GM12872 (cell line): ENCODE results near the gene ERAP2.

Experiments used
- TF ChIP-seq, protein P1 (sequence below): IDR thresholded peaks from 3 replicates; pipeline ENCODE4 v1.5.1; 2011; ENCODE audit warnings: low read depth, mild to moderate bottlenecking, low read length, moderate library complexity; ENCODE audit not compliant: insufficient read depth

Gene ERAP2

DNA sequence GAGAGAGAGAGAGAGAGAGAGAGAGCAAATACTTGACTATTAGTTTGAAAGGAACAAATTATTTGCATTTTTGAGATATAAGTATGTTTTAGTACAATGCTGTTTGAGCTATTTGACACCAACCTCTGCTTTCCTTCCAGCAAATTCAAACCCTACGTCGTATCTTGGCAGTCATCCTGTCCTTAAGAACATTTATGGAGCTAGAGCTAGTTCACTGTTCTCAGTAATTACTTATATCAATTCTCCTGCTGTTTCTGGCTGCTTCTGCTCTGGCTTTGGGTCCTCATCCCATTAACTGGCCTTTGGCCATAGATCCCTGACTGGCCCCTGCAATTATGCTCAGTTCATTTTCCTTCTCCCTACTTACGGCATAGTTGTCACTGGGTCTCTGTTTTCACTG lies 19.9 kb upstream of the ERAP2 start:
- TF ChIP-seq, protein P1, sequence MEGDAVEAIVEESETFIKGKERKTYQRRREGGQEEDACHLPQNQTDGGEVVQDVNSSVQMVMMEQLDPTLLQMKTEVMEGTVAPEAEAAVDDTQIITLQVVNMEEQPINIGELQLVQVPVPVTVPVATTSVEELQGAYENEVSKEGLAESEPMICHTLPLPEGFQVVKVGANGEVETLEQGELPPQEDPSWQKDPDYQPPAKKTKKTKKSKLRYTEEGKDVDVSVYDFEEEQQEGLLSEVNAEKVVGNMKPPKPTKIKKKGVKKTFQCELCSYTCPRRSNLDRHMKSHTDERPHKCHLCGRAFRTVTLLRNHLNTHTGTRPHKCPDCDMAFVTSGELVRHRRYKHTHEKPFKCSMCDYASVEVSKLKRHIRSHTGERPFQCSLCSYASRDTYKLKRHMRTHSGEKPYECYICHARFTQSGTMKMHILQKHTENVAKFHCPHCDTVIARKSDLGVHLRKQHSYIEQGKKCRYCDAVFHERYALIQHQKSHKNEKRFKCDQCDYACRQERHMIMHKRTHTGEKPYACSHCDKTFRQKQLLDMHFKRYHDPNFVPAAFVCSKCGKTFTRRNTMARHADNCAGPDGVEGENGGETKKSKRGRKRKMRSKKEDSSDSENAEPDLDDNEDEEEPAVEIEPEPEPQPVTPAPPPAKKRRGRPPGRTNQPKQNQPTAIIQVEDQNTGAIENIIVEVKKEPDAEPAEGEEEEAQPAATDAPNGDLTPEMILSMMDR = no peak

DNA sequence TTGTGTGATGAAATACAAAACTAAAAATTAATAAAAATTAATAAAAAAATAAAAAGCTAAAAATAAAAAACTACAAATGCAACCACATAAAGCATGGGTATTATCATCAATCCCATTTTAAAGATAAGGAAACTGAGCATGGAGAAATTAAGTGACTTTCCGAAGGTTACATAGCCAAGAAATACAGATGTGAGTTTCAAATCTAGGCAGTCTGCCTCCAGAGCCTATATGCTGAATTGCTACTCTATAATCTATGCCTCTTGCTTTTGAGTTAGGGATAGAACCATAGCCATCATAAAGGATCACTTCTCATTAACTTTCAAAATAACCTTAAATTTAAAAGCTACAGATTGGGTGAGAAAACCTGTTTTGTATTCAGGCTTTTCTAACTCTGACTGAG lies 18.8 kb upstream of the ERAP2 start:
- TF ChIP-seq, protein P1 = no peak

DNA sequence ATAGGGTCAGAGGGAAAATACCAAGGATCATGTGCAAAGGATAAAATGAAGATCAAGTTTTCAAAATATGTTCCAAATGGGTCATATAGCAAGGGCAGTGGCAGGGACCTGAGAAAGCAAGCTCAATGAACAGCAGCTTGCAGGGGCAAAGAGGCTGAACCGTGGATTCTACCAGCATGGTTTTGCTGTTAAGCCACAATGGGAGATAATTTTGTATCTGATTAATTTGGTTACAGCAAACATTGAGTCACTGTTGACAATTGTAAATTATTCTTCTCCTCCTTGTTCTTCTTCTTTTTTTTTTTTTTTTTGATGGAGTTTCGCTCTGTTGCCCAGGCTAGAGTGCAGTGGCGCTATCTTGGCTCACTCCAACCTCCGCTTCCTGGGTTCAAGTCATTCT lies 18.4 kb upstream of the ERAP2 start:
- TF ChIP-seq, protein P1 = no peak

DNA sequence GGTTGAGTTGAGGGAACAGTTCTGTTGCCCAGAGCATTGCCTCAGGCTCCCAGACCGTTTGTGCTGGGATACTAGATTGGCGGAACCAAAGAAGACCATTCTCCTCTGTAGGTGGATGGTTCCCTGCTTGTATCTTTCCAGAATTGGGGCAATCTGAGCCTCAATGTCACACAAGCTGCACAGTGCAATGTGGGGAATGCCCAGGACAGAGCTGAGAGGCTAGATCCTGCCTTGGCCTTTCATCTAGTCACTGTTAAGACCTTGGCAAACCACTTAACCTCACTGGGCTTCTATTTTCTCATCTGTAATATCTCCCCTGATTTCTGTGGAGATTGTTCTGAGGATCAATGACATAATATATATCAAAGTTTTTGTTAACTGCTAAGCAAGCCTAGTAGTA lies 16.9 kb upstream of the ERAP2 start:
- TF ChIP-seq, protein P1 = no peak

DNA sequence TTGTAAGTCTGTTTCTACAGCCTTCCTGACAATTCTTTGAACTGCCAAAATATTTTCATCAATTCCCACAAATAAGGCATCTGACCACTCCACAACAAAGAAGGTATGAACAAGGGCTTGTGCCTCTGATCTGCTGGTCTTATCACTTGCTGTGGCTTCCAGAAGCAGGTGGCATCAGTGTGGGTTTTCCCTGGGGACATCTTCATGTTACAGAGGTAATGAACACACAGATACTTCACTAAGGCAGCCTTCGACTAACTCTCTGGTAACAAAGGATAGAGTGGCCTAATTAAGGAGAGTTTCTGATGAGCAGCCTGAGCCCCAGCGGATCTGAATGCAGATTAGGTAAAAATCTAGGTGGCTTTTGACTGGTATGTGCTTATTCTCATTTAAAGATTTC lies 15.2 kb upstream of the ERAP2 start:
- TF ChIP-seq, protein P1 = no peak

DNA sequence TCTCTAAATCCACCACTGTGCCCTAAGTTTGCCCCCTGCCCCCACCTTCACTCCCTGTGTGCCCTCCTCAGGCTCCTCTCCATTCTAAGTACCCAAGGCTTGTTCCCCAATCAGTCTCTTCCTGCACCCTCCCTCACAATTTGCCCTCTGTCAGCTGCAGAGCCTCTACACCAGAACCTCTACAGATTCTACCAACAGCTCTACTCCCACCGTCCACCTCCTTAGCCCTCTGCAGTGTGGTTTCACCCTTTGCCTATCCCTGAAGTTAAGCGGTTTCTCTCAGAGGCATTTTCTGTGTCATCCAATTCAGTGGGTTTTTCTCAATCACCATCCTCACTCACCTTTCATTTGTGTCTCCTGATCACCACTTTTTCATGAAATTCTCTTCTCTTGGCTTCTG lies 13.2 kb upstream of the ERAP2 start:
- TF ChIP-seq, protein P1 = no peak

DNA sequence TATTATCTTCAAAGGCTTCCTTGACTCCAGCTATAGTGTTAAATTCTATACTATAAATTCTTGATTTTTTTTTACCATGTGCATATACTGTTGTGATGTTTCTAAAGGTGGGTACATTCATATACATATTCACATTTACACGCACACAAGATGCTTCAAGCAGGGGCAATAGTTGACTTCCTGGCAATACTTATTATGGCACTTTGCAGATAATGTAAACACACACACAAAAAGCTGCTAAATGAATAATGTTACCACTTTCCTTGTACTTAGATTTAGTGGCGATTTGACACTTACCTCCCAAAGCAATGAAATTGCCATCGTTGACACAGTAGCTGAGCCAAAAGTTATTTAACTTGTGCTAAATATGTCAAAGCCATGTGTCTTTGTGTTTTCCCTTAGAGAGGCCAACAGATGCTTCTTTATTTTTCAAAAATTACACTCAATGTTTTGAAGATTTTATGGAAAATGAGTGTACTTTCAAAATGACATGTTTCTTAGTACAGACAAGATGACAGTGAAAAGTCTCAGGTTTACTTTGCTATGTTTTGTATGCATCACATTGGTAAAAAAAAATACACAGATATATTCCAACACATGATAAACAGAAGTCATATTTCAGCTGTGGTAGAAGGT lies 12.2 kb upstream of the ERAP2 start:
- TF ChIP-seq, protein P1 = no peak

DNA sequence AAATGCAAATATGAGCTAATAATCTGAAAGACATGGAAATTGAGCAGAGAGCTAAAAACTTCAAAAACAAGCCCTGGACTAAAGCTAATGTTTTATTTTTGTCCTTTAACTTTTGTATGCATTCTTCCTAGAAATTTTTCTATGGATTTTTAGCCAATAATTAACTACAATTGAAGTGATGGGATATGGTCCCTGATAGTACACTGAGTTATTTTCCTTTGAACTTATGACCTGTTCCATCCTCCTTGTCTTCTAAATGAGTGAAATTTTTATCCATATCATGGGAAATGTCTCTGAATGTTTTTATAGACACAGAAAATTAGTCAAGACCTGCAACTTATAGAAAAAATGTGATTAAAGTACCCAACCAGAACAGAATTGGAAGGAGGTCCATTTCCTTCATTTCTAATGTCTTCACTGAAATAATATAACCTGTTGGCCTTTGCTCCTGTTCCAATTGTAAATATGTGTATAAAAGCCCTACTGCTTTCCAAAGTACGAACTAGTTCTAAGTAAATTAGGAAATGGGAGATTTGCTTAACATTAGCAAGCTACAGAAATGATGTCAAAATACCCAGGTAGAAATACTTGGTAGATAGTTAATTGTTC lies 11.3 kb upstream of the ERAP2 start:
- TF ChIP-seq, protein P1 = no peak
